ENCODE results near the gene BTN3A1. TPM values are rescaled to one million over a fixed set of nuclear protein-coding genes. Genes with fewer than 3 reads are reported as not detected.
A peak's percentile ranks its signal among the peaks of the same experiment; 100 is the strongest.
"Not testable (repeated sequence)": the region's sequence is repeated elsewhere in the genome, so short reads cannot be mapped to it uniquely, and the experiment has no call there.

BTN3A1 gene
- total RNA-seq, 4 donors from 2014 or later, result 14.4 to 24.6 (median 17.7) TPM

DNA sequence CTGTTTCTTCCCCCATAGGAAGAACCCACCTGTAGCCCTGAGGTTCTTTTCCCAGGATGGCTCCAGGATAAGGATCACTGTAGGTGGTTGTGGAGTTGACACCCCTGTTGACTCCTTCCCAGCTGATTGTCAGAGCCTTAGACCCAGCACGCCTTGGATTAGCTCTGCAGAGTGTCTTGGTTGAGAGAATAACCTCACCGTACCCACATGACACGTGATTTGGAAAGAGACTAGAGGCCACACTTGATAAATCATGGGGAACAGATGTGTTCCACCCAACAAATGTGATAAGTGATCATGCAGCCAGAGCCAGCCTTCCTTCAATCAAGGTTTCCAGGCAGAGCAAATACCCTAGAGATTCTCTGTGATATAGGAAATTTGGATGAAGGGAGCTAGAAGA, 12.2 kb downstream of the BTN3A1 start:
- no peak for ATAC-seq (ENCODE audit: low FRiP score)
- DNase-seq (ENCODE audit: low spot score), result no peak
- TF ChIP-seq, protein P1, sequence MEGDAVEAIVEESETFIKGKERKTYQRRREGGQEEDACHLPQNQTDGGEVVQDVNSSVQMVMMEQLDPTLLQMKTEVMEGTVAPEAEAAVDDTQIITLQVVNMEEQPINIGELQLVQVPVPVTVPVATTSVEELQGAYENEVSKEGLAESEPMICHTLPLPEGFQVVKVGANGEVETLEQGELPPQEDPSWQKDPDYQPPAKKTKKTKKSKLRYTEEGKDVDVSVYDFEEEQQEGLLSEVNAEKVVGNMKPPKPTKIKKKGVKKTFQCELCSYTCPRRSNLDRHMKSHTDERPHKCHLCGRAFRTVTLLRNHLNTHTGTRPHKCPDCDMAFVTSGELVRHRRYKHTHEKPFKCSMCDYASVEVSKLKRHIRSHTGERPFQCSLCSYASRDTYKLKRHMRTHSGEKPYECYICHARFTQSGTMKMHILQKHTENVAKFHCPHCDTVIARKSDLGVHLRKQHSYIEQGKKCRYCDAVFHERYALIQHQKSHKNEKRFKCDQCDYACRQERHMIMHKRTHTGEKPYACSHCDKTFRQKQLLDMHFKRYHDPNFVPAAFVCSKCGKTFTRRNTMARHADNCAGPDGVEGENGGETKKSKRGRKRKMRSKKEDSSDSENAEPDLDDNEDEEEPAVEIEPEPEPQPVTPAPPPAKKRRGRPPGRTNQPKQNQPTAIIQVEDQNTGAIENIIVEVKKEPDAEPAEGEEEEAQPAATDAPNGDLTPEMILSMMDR (IDR thresholded peaks at IDR 0.05), result no peak

DNA sequence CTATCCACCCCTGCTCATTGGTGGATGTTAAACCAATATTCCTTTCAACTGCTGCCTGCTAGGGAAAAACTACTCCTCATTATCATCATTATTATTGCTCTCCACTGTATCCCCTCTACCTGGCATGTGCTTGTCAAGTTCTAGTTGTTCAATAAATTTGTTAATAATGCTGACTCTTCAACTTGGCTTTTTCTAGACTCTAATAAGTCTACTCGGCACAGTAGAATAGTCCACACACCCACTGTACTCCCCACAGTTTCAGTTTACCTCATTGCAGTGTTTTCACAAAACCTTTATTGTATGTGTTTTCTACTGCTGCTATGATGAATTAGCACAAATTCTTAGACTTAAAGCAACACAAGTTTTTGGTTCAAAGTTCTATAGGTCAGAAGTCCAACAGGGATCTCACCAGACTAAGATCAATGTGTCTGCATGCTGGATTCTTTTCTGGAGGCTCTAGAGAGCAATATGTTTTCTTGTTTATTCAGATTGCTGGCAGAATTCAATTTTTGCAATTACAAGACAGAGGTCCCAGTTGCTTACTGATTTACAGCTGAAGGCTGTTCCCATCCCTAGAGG, 13.1 kb downstream of the BTN3A1 start:
- DNase-seq (ENCODE audit: low spot score) (no peak), ATAC-seq (ENCODE audit: low FRiP score) (no peak)
- TF ChIP-seq, protein P1 (IDR thresholded peaks at IDR 0.05), result no peak

DNA sequence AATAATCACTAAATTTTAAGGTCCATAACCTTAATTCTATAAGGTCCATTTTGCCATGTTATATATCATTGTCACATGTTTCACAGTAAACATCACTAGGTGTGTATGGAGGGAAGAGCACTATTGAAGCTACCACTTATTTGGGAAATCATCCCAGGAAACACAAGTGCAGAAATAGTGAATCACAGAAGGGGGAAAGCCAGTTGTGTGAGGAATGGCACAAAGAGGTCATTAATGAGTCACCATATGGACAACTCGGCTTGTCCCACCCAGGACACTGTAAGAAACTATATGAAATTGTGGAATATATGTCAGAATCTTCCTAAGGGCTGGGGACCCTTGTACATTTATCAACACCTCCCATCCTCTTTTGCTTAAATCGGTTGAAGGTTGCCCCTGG, 13.7 kb downstream of the BTN3A1 start:
- DNase-seq (ENCODE audit: low spot score) (no peak), ATAC-seq (ENCODE audit: low FRiP score) (no peak)
- TF ChIP-seq, protein P1 (IDR thresholded peaks at IDR 0.05), result no peak

DNA sequence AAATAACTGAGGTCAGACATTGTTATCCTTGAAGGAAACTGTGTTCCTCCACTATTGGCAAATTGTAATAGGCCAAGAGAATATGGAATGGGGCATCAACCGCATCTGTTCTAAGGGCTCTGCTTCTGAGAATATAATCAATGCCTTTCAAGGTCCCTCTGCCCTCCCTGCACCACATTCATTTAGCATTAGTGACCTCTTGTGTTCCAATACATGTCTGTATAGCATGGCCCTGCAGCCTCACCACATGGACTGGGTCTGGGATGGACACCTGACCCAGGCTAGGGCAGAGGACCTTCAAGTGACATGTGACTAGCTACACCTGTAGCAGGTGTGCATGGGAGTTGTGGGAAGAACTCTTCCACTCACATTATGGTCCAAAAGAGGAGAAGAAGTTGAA, 14.2 kb downstream of the BTN3A1 start:
- DNase-seq (ENCODE audit: low spot score) (no peak), ATAC-seq (ENCODE audit: low FRiP score) (no peak)
- TF ChIP-seq, protein P1 (IDR thresholded peaks at IDR 0.05), result no peak

DNA sequence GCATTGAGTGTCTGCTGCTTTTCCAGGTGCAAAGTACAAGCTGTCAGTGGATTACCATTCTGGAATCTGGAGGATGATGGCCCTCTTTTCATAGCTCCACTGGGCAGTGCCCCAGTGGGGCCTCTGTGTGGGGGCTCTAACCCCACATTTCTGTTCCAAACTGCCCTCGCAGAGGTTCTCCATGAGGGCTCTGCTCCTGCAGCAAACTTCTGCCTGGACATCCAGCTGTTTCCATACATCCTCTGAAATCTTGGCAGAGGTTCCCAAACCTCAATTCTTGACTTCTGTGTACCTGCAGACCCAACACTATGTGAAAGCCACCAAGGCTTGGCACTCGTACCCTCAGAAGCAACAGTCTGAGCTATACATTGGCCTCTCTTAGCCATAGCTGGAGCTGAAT, 16.0 kb downstream of the BTN3A1 start:
- not testable (repeated sequence) for ATAC-seq (ENCODE audit: low FRiP score); DNase-seq (ENCODE audit: low spot score)

DNA sequence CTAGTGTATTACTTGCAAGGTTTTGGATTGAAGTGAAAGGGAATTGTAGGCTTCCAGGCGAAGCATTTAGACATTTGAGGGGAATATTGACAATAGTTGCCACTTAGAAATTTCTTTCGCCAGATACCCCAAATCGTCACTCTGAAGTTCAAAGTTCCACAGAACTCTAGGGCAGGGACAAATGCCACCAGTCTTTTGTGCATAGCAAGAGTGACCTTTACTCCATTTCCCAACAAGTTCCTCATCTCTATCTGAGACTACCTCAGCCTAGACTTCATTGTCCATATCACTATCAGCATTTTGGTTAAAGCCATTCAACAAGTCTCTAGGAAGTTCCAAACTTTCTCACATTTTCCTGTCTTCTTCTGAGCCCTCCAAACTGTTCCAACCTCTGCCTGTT, 16.7 kb downstream of the BTN3A1 start:
- DNase-seq (ENCODE audit: low spot score); ATAC-seq (ENCODE audit: low FRiP score): not testable (repeated sequence)

DNA sequence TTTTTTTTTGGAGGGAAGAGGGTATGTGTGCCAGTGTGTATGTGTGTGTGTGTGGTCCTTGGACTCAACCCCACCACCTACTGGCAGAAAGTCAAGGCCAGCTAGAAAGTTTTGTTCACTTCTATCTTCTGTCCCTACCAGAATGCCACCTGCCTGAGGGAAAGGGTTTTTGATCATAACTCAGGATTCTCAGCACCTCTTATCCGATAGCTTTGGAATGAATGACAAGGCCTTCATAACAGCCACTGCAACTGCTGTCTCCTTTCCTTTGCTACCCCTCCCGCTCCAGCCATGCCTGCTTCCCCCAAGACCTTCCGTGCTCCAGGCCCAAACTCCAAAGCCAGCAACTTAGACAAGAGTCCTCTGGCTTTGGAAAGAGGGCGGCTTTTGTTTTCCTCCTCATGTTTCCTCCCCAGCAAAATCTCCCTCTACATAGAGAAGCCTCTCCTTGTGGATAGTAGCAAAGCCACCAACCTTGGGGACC, 18.7 kb downstream of the BTN3A1 start:
- TF ChIP-seq, protein P1 (IDR thresholded peaks at IDR 0.05), result no peak
- peak; percentile 44 for ATAC-seq (ENCODE audit: low FRiP score)
- DNase-seq (ENCODE audit: low spot score), result no peak

DNA sequence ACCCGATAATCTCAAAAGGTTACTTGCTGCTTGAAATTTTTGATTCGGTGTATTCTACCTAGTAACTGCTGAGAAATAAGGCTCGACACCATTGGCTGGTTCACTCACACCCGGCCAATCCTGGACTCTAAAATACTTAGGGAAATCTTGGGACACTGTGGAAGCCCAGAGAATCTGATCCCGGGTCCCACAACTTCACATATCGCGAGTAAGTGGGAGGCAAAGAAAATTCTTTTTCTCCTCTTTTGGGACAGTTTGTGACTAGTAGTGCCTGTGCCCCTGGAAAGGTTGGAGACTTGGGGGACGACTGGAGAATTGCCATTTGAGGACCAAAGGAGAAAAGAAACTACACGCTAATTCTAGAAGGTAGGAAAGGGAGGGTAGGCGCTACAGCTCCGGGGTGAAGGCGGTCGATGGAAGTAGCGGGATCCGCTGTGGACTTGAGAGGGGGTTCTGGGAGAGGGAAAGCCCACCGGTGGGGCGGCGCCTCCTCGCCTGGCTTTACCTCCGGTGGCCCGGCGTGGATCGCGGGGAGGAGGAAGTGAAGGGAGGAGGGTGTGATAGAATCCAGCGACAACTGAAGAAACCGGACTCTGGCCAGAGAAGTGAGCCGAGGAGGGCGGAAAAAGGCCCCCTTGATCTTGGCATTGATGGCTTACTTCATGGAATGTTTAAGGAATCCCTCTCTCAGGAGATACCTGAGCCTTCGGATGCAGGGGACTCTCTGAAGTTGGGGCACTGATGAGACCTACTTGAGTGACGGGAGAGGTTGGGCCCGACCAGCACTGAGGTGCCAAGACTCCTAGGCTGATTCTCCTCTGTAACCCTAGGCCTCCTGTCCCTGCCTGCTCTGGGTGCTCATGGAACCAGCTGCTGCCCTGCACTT, 19.4 kb downstream of the BTN3A1 start:
- peak; percentile 99 for ATAC-seq (ENCODE audit: low FRiP score)
- peak; percentile 38 for DNase-seq (ENCODE audit: low spot score)
- TF ChIP-seq, protein P1 (IDR thresholded peaks at IDR 0.05), result no peak
